HepG2 (cell line): Measurements from ENCODE around the gene BATF. TPM values are rescaled to one million over a fixed set of nuclear protein-coding genes. Genes with fewer than 3 reads are reported as not detected.

Experiments
- ATAC-seq: fragments of 200-7000 bp; cut with Tn5 transposase; 3 replicates; pipeline ENCODE4 v1.9.1; 2020; ENCODE audit warnings: mild to moderate bottlenecking, moderate library complexity
- BruUV-seq: library from RNA; stranded (reverse); fragments of 400-500 nt; replicated peaks from 2 replicates; lab custom pipeline; 2021; lab: Mats Ljungman, UMichigan
- CTCF ChIA-PET: fragments of 300-600 bp; formaldehyde crosslinking; extraction: SDS; loops from one replicate; lab custom pipeline; 2021; ENCODE audit warnings: low total read pairs, inconsistent platforms, low intra/inter-chr PET ratio; lab: Yijun Ruan, JAX
- POLR2A ChIA-PET: fragments of 350-600 bp; sonication (Branson Sonifier 250); formaldehyde crosslinking; loops from one replicate; lab custom pipeline; 2020; ENCODE audit warnings: antibody characterized with exemption, inconsistent platforms; lab: Yijun Ruan, JAX
- DNase-seq: peaks from one replicate; pipeline ENCODE4 v3.0.0-alpha.2; 2015; ENCODE audit warnings: low spot score
- FAIRE-seq: peaks from 3 replicates; lab custom pipeline; 2011; peaks lifted over from hg19 to GRCh38; lab: Jason Lieb, UNC
- H2AFZ ChIP-seq: one replicate; pipeline ENCODE4 v1.6.1; 2011; ENCODE audit warnings: low read length, inconsistent platforms
- H3K27ac ChIP-seq: fragments of 300-600 bp; 3 replicates; pipeline ENCODE4 v1.8.0; 2011; ENCODE audit warnings: mixed run types, mild to moderate bottlenecking, mixed read lengths, low read length, inconsistent platforms; ENCODE audit not compliant: insufficient read depth; ENCODE audit errors: extremely low read length
- H3K27me3 ChIP-seq, 2 experiments: fragments of 200-600 bp in 1 of 2; 2 replicates in 1 of 2; 3 replicates in 1 of 2; pipeline versions ENCODE4 v1.6.0 to v1.8.0; 2011; ENCODE audit warnings: low read length in 2 of 2, mild to moderate bottlenecking in 2 of 2, moderate library complexity in 2 of 2, inconsistent platforms in 1 of 2; ENCODE audit not compliant: insufficient read depth in 2 of 2, control insufficient read depth in 1 of 2
- H3K36me3 ChIP-seq, 2 experiments: fragments of 200-600 bp in 1 of 2; replicated peaks in 1 of 2; 2 replicates in 1 of 2; 3 replicates in 1 of 2; pipeline versions ENCODE4 v1.5.1 to v1.8.0; 2011; ENCODE audit warnings: low read length in 2 of 2, inconsistent platforms in 1 of 2; ENCODE audit not compliant: insufficient read depth in 2 of 2, control insufficient read depth in 1 of 2
- H3K4me1 ChIP-seq: 2 replicates; pipeline ENCODE4 v1.5.1; 2012; ENCODE audit warnings: low read length, inconsistent platforms; ENCODE audit not compliant: insufficient read depth
- H3K4me2 ChIP-seq: 2 replicates; pipeline ENCODE4 v1.6.0; 2011; ENCODE audit warnings: low read depth, low read length, inconsistent platforms
- H3K4me3 ChIP-seq, 3 experiments: fragments of 200-600 bp in 1 of 3; sonication (generic), shearing (Covaris generic) in 1 of 3; replicated peaks in 1 of 3; 2 replicates each; pipeline ENCODE4 v1.5.1; 2011 to 2016; ENCODE audit warnings: low read length in 3 of 3, inconsistent platforms in 2 of 3, low read depth in 2 of 3, mild to moderate bottlenecking in 2 of 3, control low read depth in 1 of 3, mixed read lengths in 1 of 3; ENCODE audit not compliant: insufficient read depth in 1 of 3
- H3K79me2 ChIP-seq: one replicate; pipeline ENCODE4 v1.6.1; 2011; ENCODE audit warnings: low read length, inconsistent platforms; ENCODE audit not compliant: insufficient read depth
- H3K9ac ChIP-seq: 2 replicates; pipeline ENCODE4 v1.6.0; 2011; ENCODE audit warnings: mild to moderate bottlenecking, low read depth, low read length, inconsistent platforms; ENCODE audit not compliant: insufficient read depth
- H3K9me3 ChIP-seq: 2 replicates; pipeline ENCODE4 v1.5.1; 2012; ENCODE audit warnings: mild to moderate bottlenecking, low read length
- H4K20me1 ChIP-seq: 2 replicates; pipeline ENCODE4 v1.6.0; 2011; ENCODE audit warnings: inconsistent platforms, mild to moderate bottlenecking, low read length, moderate library complexity; ENCODE audit not compliant: insufficient read depth
- EEA1 ChIP-seq: sonication (generic); formaldehyde crosslinking; IDR thresholded peaks from 2 replicates; pipeline ENCODE4 v1.5.1; 2020; ENCODE audit warnings: mild to moderate bottlenecking, missing genetic modification reagents, borderline replicate concordance
- FOXO1 ChIP-seq: sonication (generic); formaldehyde crosslinking; IDR thresholded peaks from 2 replicates; pipeline ENCODE4 v1.4.0; 2020; ENCODE audit warnings: missing genetic modification reagents
- KLF12 ChIP-seq: sonication (generic); formaldehyde crosslinking; IDR thresholded peaks from 2 replicates; pipeline ENCODE4 v1.4.0; 2020; ENCODE audit warnings: missing genetic modification reagents, borderline replicate concordance
- RORA ChIP-seq: sonication (generic); formaldehyde crosslinking; IDR thresholded peaks from 2 replicates; pipeline ENCODE4 v1.5.0; 2020; ENCODE audit warnings: mild to moderate bottlenecking, missing genetic modification reagents, moderate library complexity
- THAP11 ChIP-seq: IDR thresholded peaks from 2 replicates; pipeline ENCODE4 v1.6.1; 2016; ENCODE audit warnings: missing biosample characterization, missing genetic modification reagents
- ZBTB21 ChIP-seq: sonication (generic); formaldehyde crosslinking; IDR thresholded peaks from 2 replicates; pipeline ENCODE4 v1.4.0; 2020; ENCODE audit warnings: missing genetic modification reagents
- ZNF260 ChIP-seq: sonication (generic); formaldehyde crosslinking; IDR thresholded peaks from 2 replicates; pipeline ENCODE4 v1.4.0; 2020; ENCODE audit warnings: missing genetic modification reagents, low read depth, mild to moderate bottlenecking, borderline replicate concordance
- ZNF263 ChIP-seq: sonication (generic); formaldehyde crosslinking; IDR thresholded peaks from 2 replicates; pipeline ENCODE4 v1.4.0; 2020; ENCODE audit warnings: missing genetic modification reagents
- ZNF30 ChIP-seq: sonication (generic); formaldehyde crosslinking; IDR thresholded peaks from 2 replicates; pipeline ENCODE4 v1.5.0; 2020; ENCODE audit warnings: mild to moderate bottlenecking, missing genetic modification reagents
- ZNF431 ChIP-seq: sonication (generic); formaldehyde crosslinking; IDR thresholded peaks from 2 replicates; pipeline ENCODE4 v1.9.0; 2022; ENCODE audit warnings: missing genetic modification reagents, low read depth, mild to moderate bottlenecking, borderline replicate concordance
- ZNF616 ChIP-seq: sonication (generic); formaldehyde crosslinking; IDR thresholded peaks from 2 replicates; pipeline ENCODE4 v1.5.0; 2020; ENCODE audit warnings: low read depth, mild to moderate bottlenecking, missing genetic modification reagents
- ZNF780A ChIP-seq: sonication (generic); formaldehyde crosslinking; IDR thresholded peaks from 2 replicates; pipeline ENCODE4 v1.8.0; 2022; ENCODE audit warnings: mild to moderate bottlenecking, missing genetic modification reagents, moderate library complexity
- WGBS: methylation state at CpG from one replicate; pipeline ENCODE4 v1.1.6; 2017; ENCODE audit warnings: low lambda C conversion rate; 5-methylcytosine and 5-hydroxymethylcytosine counted together
- in situ Hi-C: cut with HindIII; loops from 2 replicates; pipeline ENCODE4 v1.10.0; 2017; ENCODE audit warnings: low pct_unique_long_range_greater_than_20kb; ENCODE audit not compliant: extremely low pct_ligation_motif_present
- intact Hi-C: fragments of 100-400 bp; cut with micrococcal nuclease; formaldehyde crosslinking; loops from one replicate; pipeline ENCODE4 v1.10.0; 2022; ENCODE audit not compliant: unreplicated experiment
- polyA plus RNA-seq, 8 experiments: library from polyadenylated mRNA; depleted of rRNA in 3 of 8; stranded (reverse) in 7 of 8; unstranded in 1 of 8; fragments of >200 nt; fragmentation: Illumina TruSeq in 4 of 8; extraction: Trizol in 4 of 8; gene quantifications; 2 replicates each; pipeline versions ENCODE4 v1.2.1 to v1.2.3, GENCODE V29; 2011 to 2016; ENCODE audit warnings: low read depth in 4 of 8, missing spikeins in 1 of 8, mixed read lengths in 1 of 8; ENCODE audit not compliant: insufficient read depth in 1 of 8
- total RNA-seq, 5 experiments: library from RNA; depleted of rRNA; stranded (reverse); fragments of >200 nt; fragmentation: Illumina TruSeq; extraction: Trizol; gene quantifications; 2 replicates each; pipeline ENCODE4 v1.2.3, GENCODE V29; 2016; ENCODE audit warnings: low read depth in 1 of 5
- TF ChIP-seq, protein P1 (sequence below): sonication (generic); formaldehyde crosslinking; IDR thresholded peaks from 2 replicates; pipeline ENCODE4 v1.4.0; 2020; ENCODE audit warnings: missing genetic modification reagents
- TF ChIP-seq, protein P2 (sequence below): sonication (generic); formaldehyde crosslinking; IDR thresholded peaks from 2 replicates; pipeline ENCODE4 v1.8.1; 2023; ENCODE audit warnings: mild to moderate bottlenecking, inconsistent platforms, moderate library complexity, missing genetic modification reagents, borderline replicate concordance
- TF ChIP-seq, protein P3 (sequence below): sonication (generic); formaldehyde crosslinking; IDR thresholded peaks from 2 replicates; pipeline ENCODE4 v1.5.0; 2020; ENCODE audit warnings: missing genetic modification reagents

BATF gene
- total and polyA plus RNA-seq, 2 of the 13 experiments (the other 11 are each of a cell fraction or from before 2014, with no cell fraction given) = 0.22 to 0.37 TPM

GRCh38 chr14:75568791-75569190, 46.5 kb downstream of the BATF start (continued):
- TF ChIP-seq, protein P1, sequence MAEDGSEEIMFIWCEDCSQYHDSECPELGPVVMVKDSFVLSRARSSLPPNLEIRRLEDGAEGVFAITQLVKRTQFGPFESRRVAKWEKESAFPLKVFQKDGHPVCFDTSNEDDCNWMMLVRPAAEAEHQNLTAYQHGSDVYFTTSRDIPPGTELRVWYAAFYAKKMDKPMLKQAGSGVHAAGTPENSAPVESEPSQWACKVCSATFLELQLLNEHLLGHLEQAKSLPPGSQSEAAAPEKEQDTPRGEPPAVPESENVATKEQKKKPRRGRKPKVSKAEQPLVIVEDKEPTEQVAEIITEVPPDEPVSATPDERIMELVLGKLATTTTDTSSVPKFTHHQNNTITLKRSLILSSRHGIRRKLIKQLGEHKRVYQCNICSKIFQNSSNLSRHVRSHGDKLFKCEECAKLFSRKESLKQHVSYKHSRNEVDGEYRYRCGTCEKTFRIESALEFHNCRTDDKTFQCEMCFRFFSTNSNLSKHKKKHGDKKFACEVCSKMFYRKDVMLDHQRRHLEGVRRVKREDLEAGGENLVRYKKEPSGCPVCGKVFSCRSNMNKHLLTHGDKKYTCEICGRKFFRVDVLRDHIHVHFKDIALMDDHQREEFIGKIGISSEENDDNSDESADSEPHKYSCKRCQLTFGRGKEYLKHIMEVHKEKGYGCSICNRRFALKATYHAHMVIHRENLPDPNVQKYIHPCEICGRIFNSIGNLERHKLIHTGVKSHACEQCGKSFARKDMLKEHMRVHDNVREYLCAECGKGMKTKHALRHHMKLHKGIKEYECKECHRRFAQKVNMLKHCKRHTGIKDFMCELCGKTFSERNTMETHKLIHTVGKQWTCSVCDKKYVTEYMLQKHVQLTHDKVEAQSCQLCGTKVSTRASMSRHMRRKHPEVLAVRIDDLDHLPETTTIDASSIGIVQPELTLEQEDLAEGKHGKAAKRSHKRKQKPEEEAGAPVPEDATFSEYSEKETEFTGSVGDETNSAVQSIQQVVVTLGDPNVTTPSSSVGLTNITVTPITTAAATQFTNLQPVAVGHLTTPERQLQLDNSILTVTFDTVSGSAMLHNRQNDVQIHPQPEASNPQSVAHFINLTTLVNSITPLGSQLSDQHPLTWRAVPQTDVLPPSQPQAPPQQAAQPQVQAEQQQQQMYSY = no peak
- TF ChIP-seq THAP11 (CRISPR knock-in tag) (no peak), ZNF30 (CRISPR knock-in tag) (no peak), ZNF431 (CRISPR knock-in tag) (no peak), FOXO1 (no peak), RORA (CRISPR knock-in tag) (no peak)

DNA sequence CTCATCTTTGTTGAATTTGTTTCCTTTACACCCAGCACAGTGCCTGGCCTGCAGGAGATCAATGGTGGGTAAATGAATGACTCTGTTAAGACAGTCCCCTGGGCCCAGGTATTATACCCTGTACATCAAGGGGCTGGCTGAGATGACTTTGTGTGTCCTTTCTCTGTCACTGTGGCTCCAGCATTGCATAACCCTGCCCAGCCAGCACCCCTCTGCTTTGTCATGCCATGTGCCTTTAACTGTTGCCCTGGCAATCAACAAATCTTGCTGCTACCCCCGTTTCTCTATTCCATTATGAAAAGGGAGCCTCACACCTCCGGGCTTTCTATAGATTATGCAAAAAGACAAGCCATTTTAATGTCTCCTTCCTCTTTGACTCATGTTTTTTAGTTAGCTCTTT, 48.5 kb downstream of the BATF start:
- Histone ChIP-seq H3K27me3 (peaks cover 5 to 37% of the 10 kb centered on the region in 2 experiments; a peak in 3 of 5 replicates), H3K9ac (no peak overlapping the region), H2AFZ (no peak overlapping the region), H3K79me2 (no peaks in the 10 kb centered on the region), H4K20me1 (no peaks in the 10 kb centered on the region), H3K36me3 (no peaks in the 10 kb centered on the region), H3K4me3 (no peak overlapping the region), H3K27ac (no peak overlapping the region), H3K4me1 (peaks cover 8% of the 10 kb centered on the region; the same call in 1 of the 2 replicates), H3K9me3 (no peaks in the 10 kb centered on the region), H3K4me2 (no peak overlapping the region)
- no TSS peak for BruUV-seq
- intact Hi-C loops = no loop called here
- in situ Hi-C loops = no loop called here
- FAIRE-seq = no peak
- no peak for ATAC-seq
- WGBS = 4% methylated on average over 2 of the region's 2 CpGs
- ChIA-PET POLR2A (no interaction called here), CTCF (no interaction called here)
- no peak for DNase-seq
- no peak for TF ChIP-seq ZNF263
- TF ChIP-seq EEA1 (CRISPR knock-in tag) = no peak
- TF ChIP-seq ZNF780A = no peak
- TF ChIP-seq, protein P2, sequence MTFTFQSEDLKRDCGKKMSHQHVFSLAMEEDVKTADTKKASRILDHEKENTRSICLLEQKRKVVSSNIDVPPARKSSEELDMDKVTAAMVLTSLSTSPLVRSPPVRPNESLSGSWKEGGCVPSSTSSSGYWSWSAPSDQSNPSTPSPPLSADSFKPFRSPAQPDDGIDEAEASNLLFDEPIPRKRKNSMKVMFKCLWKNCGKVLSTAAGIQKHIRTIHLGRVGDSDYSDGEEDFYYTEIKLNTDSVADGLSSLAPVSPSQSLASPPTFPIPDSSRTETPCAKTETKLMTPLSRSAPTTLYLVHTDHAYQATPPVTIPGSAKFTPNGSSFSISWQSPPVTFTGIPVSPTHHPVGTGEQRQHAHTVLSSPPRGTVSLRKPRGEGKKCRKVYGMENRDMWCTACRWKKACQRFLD = no peak
- no peak for TF ChIP-seq ZNF260 (CRISPR knock-in tag)
- no peak for TF ChIP-seq RORA (CRISPR knock-in tag)
- no peak for TF ChIP-seq KLF12 (CRISPR knock-in tag)
- TF ChIP-seq, protein P3, sequence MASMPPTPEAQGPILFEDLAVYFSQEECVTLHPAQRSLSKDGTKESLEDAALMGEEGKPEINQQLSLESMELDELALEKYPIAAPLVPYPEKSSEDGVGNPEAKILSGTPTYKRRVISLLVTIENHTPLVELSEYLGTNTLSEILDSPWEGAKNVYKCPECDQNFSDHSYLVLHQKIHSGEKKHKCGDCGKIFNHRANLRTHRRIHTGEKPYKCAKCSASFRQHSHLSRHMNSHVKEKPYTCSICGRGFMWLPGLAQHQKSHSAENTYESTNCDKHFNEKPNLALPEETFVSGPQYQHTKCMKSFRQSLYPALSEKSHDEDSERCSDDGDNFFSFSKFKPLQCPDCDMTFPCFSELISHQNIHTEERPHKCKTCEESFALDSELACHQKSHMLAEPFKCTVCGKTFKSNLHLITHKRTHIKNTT (CRISPR knock-in tag) = no peak
- no peak for TF ChIP-seq ZBTB21 (CRISPR knock-in tag)
- TF ChIP-seq ZNF616 = no peak
